Left ventricle myocardium superior (tissue), 1 donor: ENCODE measurements around the gene OR52I1. TPM values are rescaled to one million over a fixed set of nuclear protein-coding genes. Genes with fewer than 3 reads are reported as not detected.

Experiments used
- total RNA-seq: library from RNA; stranded (reverse); fragmentation: NEBNext Ultra II Directional; extraction: Animal tissue kit (Norgen Biotek cat#: 25700); gene quantifications from one replicate; pipeline ENCODE4 v1.2.1, GENCODE V29; 2021
- donor health status: DM: no; HTN: yes; CAD: no; lungs with severe emphysema.

Gene OR52I1
- total RNA-seq, 1 donor from 2014 or later: not detected

Other genes with a start within 250 kb of the OR52I1 start
- gene OR52B4, start 225.7 kb upstream of the OR52I1 start, total RNA-seq: not detected
- gene TRIM21, start 200.3 kb upstream of the OR52I1 start, total RNA-seq: 9.9 TPM
- gene OR52K2, start 144.7 kb upstream of the OR52I1 start, total RNA-seq: not detected
- gene OR52K1, start 111.4 kb upstream of the OR52I1 start, total RNA-seq: not detected
- not detected for gene OR52M1, start 48.8 kb upstream of the OR52I1 start, total RNA-seq
- not detected for gene OR52I2, start 12.3 kb upstream of the OR52I1 start, total RNA-seq
- 10.6 TPM for gene TRIM68, start 14.2 kb downstream of the OR52I1 start, total RNA-seq
- not detected for gene OR51D1, start 43.4 kb downstream of the OR52I1 start, total RNA-seq
- 1.8 TPM for gene OR51E1, start 49.9 kb downstream of the OR52I1 start, total RNA-seq
- not detected for gene OR51E2, start 103.8 kb downstream of the OR52I1 start, total RNA-seq
- not detected for gene MMP26, start 110.7 kb downstream of the OR52I1 start, total RNA-seq
- gene OR51F1, start 175.9 kb downstream of the OR52I1 start, total RNA-seq: not detected
- gene OR52R1, start 210.3 kb downstream of the OR52I1 start, total RNA-seq: not detected
- gene OR51F2, start 227.3 kb downstream of the OR52I1 start, total RNA-seq: not detected